Right lobe of liver (tissue), 4 donors: Measurements from ENCODE around the gene RSU1.

Experiments used
- CTCF ChIP-seq, 4 donors: fragments of 200-600 bp in 3 of 4; fragments of 450-650 bp in 1 of 4; IDR thresholded peaks; one replicate each; pipeline versions ENCODE4 v1.5.1 to v1.8.0; 2016 to 2022; ENCODE audit warnings: antibody characterized with exemption in 4 of 4, mild to moderate bottlenecking in 2 of 4
- POLR2A ChIP-seq: fragments of 450-650 bp; IDR thresholded peaks from one replicate; pipeline ENCODE4 v1.6.1; 2017; ENCODE audit warnings: antibody characterized with exemption, mild to moderate bottlenecking
- donor health status: DM: no; HTN: no; CAD: no.
- donor health status: DM: no; HTN: no; CAD: no.
- donor health status: DM: no; HTN: yes; CAD: no.

- no peak for TF ChIP-seq CTCF (IDR thresholded peaks at IDR 0.05)
- no peak for TF ChIP-seq POLR2A
Observed at GRCh38 chr10:16603308-16603707, 213.9 kb downstream of the RSU1 start.
